ENCODE measurements around the gene ADK.
A peak's percentile ranks its signal among the peaks of the same experiment; 100 is the strongest.
"Not testable (repeated sequence)": the region's sequence is repeated elsewhere in the genome, so short reads cannot be mapped to it uniquely, and the experiment has no call there.

The ADK gene

DNA sequence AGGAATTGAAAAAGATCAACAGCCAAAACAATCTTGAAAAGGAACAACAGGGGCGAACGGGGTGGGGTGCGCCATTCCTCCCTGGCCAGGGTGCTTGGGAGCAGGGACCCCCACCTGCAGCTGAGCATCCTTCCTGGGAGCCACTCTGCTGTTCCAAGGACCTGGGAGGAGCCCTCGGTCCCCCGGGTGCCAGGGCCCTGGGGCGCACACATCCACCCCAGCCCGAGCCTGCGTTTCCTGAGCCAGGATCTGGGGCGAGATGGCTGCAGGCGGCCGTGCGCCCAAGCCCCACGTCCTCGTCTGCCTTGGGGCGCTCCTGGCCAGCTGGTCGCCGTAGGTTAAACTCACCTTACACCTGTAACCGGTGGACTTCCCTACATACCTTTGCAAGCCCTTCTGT lies 11.0 kb upstream of the ADK start:
- Histone ChIP-seq H3K79me2 (peaks cover 16% of the 10 kb centered on the region), H2AFZ (no peak overlapping the region), H3K9ac (no peak overlapping the region), H3K27me3 (ENCODE audit: control insufficient read depth, insufficient read depth, low read length) (no peaks in the 10 kb centered on the region), H3K27ac (no peak overlapping the region), H3K36me3 (ENCODE audit: control insufficient read depth, insufficient read depth, low read length) (no peaks in the 10 kb centered on the region), H3K4me2 (ENCODE audit: low read length) (no peak overlapping the region), H3K4me3 (ENCODE audit: low read depth, low read length) (no peak overlapping the region), H3K4me1 (no peaks in the 10 kb centered on the region), H3K9me3 (ENCODE audit: control insufficient read depth, low read length) (no peaks in the 10 kb centered on the region)
- TF ChIP-seq, protein P1, sequence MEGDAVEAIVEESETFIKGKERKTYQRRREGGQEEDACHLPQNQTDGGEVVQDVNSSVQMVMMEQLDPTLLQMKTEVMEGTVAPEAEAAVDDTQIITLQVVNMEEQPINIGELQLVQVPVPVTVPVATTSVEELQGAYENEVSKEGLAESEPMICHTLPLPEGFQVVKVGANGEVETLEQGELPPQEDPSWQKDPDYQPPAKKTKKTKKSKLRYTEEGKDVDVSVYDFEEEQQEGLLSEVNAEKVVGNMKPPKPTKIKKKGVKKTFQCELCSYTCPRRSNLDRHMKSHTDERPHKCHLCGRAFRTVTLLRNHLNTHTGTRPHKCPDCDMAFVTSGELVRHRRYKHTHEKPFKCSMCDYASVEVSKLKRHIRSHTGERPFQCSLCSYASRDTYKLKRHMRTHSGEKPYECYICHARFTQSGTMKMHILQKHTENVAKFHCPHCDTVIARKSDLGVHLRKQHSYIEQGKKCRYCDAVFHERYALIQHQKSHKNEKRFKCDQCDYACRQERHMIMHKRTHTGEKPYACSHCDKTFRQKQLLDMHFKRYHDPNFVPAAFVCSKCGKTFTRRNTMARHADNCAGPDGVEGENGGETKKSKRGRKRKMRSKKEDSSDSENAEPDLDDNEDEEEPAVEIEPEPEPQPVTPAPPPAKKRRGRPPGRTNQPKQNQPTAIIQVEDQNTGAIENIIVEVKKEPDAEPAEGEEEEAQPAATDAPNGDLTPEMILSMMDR (IDR thresholded peaks at IDR 0.05) = no peak

DNA sequence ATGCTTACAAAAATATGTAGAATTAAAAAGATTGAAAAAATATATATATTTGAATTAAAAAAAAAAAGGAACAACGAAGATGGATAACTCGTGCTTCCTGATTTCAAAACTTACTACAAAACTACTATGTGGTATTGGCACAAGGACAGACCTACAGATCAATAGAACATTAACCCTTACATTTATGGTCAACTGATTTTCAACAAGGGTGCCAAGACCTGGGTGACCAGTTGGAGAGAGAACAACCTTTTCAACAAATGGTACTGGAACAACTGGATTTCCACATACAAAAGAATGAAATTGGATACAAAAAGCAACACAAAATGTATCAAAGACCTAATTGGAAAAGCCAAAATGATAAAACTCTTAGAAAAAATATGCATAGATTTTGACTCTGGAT lies 10.5 kb upstream of the ADK start:
- Histone ChIP-seq H3K9ac (no peak overlapping the region), H3K4me3 (ENCODE audit: low read depth, low read length) (no peak overlapping the region), H3K4me2 (ENCODE audit: low read length) (no peak overlapping the region), H3K27me3 (ENCODE audit: control insufficient read depth, insufficient read depth, low read length) (no peaks in the 10 kb centered on the region), H3K4me1 (peaks cover 3% of the 10 kb centered on the region), H3K9me3 (ENCODE audit: control insufficient read depth, low read length) (no peaks in the 10 kb centered on the region), H3K36me3 (ENCODE audit: control insufficient read depth, insufficient read depth, low read length) (no peaks in the 10 kb centered on the region), H3K27ac (no peak overlapping the region), H3K79me2 (peaks cover 16% of the 10 kb centered on the region), H2AFZ (no peak overlapping the region)
- TF ChIP-seq, protein P1 (IDR thresholded peaks at IDR 0.05) = no peak

DNA sequence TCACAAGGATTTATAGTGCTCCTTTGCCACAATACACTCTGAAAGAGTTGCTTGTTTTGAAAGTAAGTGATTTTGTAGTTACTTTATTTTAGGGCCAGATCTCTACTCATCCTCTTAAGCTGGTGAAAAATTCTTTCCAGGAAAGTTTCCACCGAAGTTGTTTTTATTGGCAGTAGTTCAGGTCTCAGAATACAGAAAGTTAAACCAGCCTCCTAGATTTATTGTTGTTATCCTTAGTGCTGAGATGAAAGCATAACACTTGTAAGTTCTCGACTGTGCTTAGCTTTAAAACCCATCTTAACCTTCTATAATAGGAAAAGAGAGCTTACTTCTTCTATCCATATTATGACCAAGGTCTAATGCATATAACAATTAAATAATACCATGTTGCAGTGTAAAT lies 5.9 kb upstream of the ADK start:
- no peak overlapping the region for H3K27ac ChIP-seq
- H3K4me1 ChIP-seq = peaks cover 3% of the 10 kb centered on the region
- H3K27me3 ChIP-seq (ENCODE audit: control insufficient read depth, insufficient read depth, low read length) = no peaks in the 10 kb centered on the region
- H3K4me2 ChIP-seq (ENCODE audit: low read length) = peak overlapping the region; percentile 29
- H3K36me3 ChIP-seq (ENCODE audit: control insufficient read depth, insufficient read depth, low read length) = no peaks in the 10 kb centered on the region
- H3K79me2 ChIP-seq = peaks cover 39% of the 10 kb centered on the region
- H3K4me3 ChIP-seq (ENCODE audit: low read depth, low read length) = no peak overlapping the region
- H3K9me3 ChIP-seq (ENCODE audit: control insufficient read depth, low read length) = no peaks in the 10 kb centered on the region
- no peak overlapping the region for H2AFZ ChIP-seq
- H3K9ac ChIP-seq = no peak overlapping the region
- TF ChIP-seq, protein P1 (IDR thresholded peaks at IDR 0.05) = no peak

DNA sequence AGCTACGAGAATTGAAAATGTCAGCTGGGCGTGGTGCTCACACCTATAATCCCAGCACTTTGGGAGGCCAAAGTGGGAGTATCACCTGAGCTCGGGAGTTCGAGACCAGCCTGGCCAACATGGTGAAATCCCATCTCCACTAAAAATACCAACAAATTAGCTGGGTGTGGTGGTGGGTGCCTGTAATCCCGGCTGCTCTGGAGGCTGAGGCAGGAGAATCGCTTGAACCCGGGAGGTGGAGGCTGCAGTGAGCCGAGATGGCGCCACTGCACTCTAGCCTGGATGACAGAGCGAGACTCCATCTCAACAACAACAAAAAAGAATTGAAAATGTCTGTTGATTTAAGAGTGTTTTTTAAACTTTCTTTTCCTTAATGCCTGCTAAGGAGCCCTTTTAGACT lies 4.0 kb upstream of the ADK start:
- H2AFZ ChIP-seq; H3K4me3 ChIP-seq (ENCODE audit: low read depth, low read length); H3K36me3 ChIP-seq (ENCODE audit: control insufficient read depth, insufficient read depth, low read length); H3K4me1 ChIP-seq; H3K9me3 ChIP-seq (ENCODE audit: control insufficient read depth, low read length); H3K4me2 ChIP-seq (ENCODE audit: low read length); H3K27me3 ChIP-seq (ENCODE audit: control insufficient read depth, insufficient read depth, low read length); H3K9ac ChIP-seq; H3K27ac ChIP-seq: not testable (repeated sequence)
- peaks cover 35% of the 10 kb centered on the region for H3K79me2 ChIP-seq

DNA sequence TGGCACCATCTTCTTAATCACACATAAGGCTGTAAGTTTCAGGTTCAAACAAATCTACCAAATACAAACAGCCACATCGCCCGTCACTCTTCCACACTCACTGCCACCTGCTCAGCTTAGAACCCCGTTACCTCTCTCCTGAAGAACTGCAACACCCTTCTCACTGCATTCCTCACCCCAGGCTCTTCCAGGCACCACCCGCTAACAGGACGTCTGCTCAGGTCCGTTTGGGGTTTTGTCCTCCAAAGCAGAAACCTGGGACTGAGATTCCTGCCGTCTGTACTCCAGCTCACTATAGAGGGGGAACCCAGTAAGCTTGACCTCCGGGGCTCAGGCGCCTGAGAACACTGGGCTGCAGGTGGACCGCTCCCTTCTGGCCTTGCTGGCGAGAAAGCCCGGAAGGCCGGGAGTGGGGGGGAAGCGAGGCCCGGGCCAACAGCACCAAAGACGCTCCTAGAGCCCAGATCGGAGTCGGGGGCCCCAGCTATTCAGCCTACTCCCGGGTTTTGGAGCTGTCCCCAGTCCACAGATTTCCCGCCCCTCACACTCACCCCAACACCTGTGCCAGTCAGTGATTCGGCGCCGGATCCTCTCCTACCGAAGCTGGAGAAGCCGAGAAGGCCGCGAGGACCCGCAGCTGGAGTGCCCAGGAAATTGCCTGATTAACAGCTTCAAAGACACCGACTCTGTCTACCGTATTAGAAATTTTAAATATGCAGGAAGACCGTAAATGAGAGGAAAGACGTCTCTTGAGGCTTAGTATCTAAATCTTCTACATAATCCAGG lies 624 bp upstream of the ADK start, which contains the start of gene AP3M1:
Gene AP3M1 (minus strand): TSS at position 625 of the 786 bp plus-strand sequence. CDS start 12,449 bp downstream, outside the sequence.
- peak within 1 kb of the TSS; percentile 40 for H3K9ac ChIP-seq
- H3K4me1 ChIP-seq = peaks cover 3% of the 10 kb centered on the region
- peak within 1 kb of the TSS; percentile 95 for H3K27ac ChIP-seq
- peaks cover 25% of the 10 kb centered on the region for H3K79me2 ChIP-seq
- H3K9me3 ChIP-seq (ENCODE audit: control insufficient read depth, low read length) = no peaks in the 10 kb centered on the region
- H2AFZ ChIP-seq = peak within 1 kb of the TSS; percentile 97
- no peaks in the 10 kb centered on the region for H3K36me3 ChIP-seq (ENCODE audit: control insufficient read depth, insufficient read depth, low read length)
- TF ChIP-seq, protein P1 (IDR thresholded peaks at IDR 0.05) = no peak
- H3K4me3 ChIP-seq (ENCODE audit: low read depth, low read length) = peak within 1 kb of the TSS; percentile 84
- H3K27me3 ChIP-seq (ENCODE audit: control insufficient read depth, insufficient read depth, low read length) = no peaks in the 10 kb centered on the region
- H3K4me2 ChIP-seq (ENCODE audit: low read length) = peak within 1 kb of the TSS; percentile 72

All from parathyroid adenoma (tissue), 2 donors.